Spinal cord (tissue), 10 donors: ENCODE measurements around the gene SOS2. TPM values are rescaled to one million over a fixed set of nuclear protein-coding genes. Genes with fewer than 3 reads are reported as not detected.
"Not testable (repeated sequence)": the region's sequence is repeated elsewhere in the genome, so short reads cannot be mapped to it uniquely, and the experiment has no call there.

Source experiments
- DNase-seq, 6 donors: peaks; one replicate each; pipeline versions ENCODE4 v3.0.0 to v3.0.0-alpha.2; 2013 to 2015; ENCODE audit warnings: low spot score in 6 of 6, low read depth in 4 of 6
- H3K27ac ChIP-seq: one replicate; pipeline ENCODE4 v1.5.1; 2013; ENCODE audit warnings: low read depth, low read length, control low read depth
- H3K27me3 ChIP-seq: one replicate; pipeline ENCODE4 v1.6.1; 2013; ENCODE audit warnings: low read length; ENCODE audit not compliant: control insufficient read depth, insufficient read depth
- H3K36me3 ChIP-seq: one replicate; pipeline ENCODE4 v1.6.1; 2013; ENCODE audit warnings: low read length; ENCODE audit not compliant: control insufficient read depth, insufficient read depth
- H3K4me1 ChIP-seq: one replicate; pipeline ENCODE4 v1.6.1; 2013; ENCODE audit warnings: low read length; ENCODE audit not compliant: control insufficient read depth, insufficient read depth
- H3K4me3 ChIP-seq: one replicate; pipeline ENCODE4 v1.5.1; 2013; ENCODE audit warnings: low read depth, low read length, control low read depth
- H3K9me3 ChIP-seq: one replicate; pipeline ENCODE4 v1.6.1; 2013; ENCODE audit warnings: low read length; ENCODE audit not compliant: control insufficient read depth, insufficient read depth
- WGBS: methylation state at CpG from one replicate; pipeline ENCODE4 v1.1.5; 2013; ENCODE audit warnings: missing lambda C conversion rate; ENCODE audit not compliant: insufficient coverage; 5-methylcytosine and 5-hydroxymethylcytosine counted together
- polyA plus RNA-seq, 2 donors: library from polyadenylated mRNA; unstranded; fragments of 120-200 nt; gene quantifications; one replicate each; pipeline ENCODE4 v1.2.1, GENCODE V29; 2013; ENCODE audit not compliant: insufficient read length in 2 of 2
- total RNA-seq, 2 donors: library from RNA; depleted of rRNA in 1 of 2; stranded (reverse); fragments of 120-200 nt in 1 of 2; fragments of >200 nt in 1 of 2; gene quantifications; one replicate each; pipeline versions ENCODE4 v1.2.3 to v1.2.4, GENCODE V29; 2013 to 2014
- donor health status: healthy.

Gene SOS2
- total and polyA plus RNA-seq, 4 donors: 29.6 to 60.2 (median 37.5) TPM

GRCh38 chr14:50210074-50210473 lies 21.3 kb downstream of the SOS2 start:
- H3K9me3 ChIP-seq: no peaks in the 10 kb centered on the region
- no peaks in the 10 kb centered on the region for H3K36me3 ChIP-seq
- no CpG with 5 or more reads among the region's 1 CpG for WGBS

GRCh38 chr14:50198499-50198898 lies 32.9 kb downstream of the SOS2 start:
- WGBS: 100% methylated on average over 1 of the region's 2 CpGs

More at GRCh38 chr14:50210074-50210473, 21.3 kb downstream of the SOS2 start:
- Histone ChIP-seq H3K4me3 (no peak overlapping the region), H3K4me1 (no peaks in the 10 kb centered on the region), H3K27me3 (no peaks in the 10 kb centered on the region), H3K27ac (no peak overlapping the region)
- DNase-seq: no peak

GRCh38 chr14:50191499-50191898 lies 39.9 kb downstream of the SOS2 start:
- no peaks in the 10 kb centered on the region for H3K27me3 ChIP-seq
- no peaks in the 10 kb centered on the region for H3K9me3 ChIP-seq
- no peak overlapping the region for H3K4me3 ChIP-seq
- H3K36me3 ChIP-seq: peaks cover 24% of the 10 kb centered on the region
- no peak for DNase-seq
- WGBS: no CpG with 5 or more reads among the region's 1 CpG
- no peaks in the 10 kb centered on the region for H3K4me1 ChIP-seq
- no peak overlapping the region for H3K27ac ChIP-seq

More at GRCh38 chr14:50198499-50198898, 32.9 kb downstream of the SOS2 start:
- Histone ChIP-seq H3K4me1 (no peaks in the 10 kb centered on the region), H3K36me3 (peaks cover 22% of the 10 kb centered on the region), H3K27ac (no peak overlapping the region), H3K4me3 (no peak overlapping the region), H3K9me3 (no peaks in the 10 kb centered on the region), H3K27me3 (no peaks in the 10 kb centered on the region)
- DNase-seq: no peak

- H3K36me3 ChIP-seq: peaks cover 23% of the 10 kb centered on the region
- H3K27ac ChIP-seq: no peak overlapping the region
- H3K4me3 ChIP-seq: no peak overlapping the region
- no peaks in the 10 kb centered on the region for H3K27me3 ChIP-seq
- DNase-seq: peak in 1 of 6 donors; percentile 55
- no peaks in the 10 kb centered on the region for H3K4me1 ChIP-seq
- no CpG with 5 or more reads among the region's 1 CpG for WGBS
- H3K9me3 ChIP-seq: no peaks in the 10 kb centered on the region
These were observed 45.3 kb downstream of the SOS2 start for GRCh38 chr14:50186107-50186506.

GRCh38 chr14:50173891-50174290 lies 57.5 kb downstream of the SOS2 start:
- Histone ChIP-seq H3K9me3 (no peaks in the 10 kb centered on the region), H3K4me3 (no peak overlapping the region), H3K4me1 (no peaks in the 10 kb centered on the region), H3K27ac (no peak overlapping the region), H3K36me3 (peaks cover 19% of the 10 kb centered on the region), H3K27me3 (no peaks in the 10 kb centered on the region)
- no peak for DNase-seq

GRCh38 chr14:50171895-50172294 lies 59.5 kb downstream of the SOS2 start:
- no peak for DNase-seq
- no peaks in the 10 kb centered on the region for H3K4me1 ChIP-seq
- no peaks in the 10 kb centered on the region for H3K9me3 ChIP-seq
- H3K36me3 ChIP-seq: peaks cover 10% of the 10 kb centered on the region
- H3K27ac ChIP-seq: no peak overlapping the region
- no peaks in the 10 kb centered on the region for H3K27me3 ChIP-seq
- H3K4me3 ChIP-seq: no peak overlapping the region

- H3K27ac ChIP-seq, DNase-seq, H3K4me3 ChIP-seq, H3K27me3 ChIP-seq, H3K36me3 ChIP-seq, H3K9me3 ChIP-seq, H3K4me1 ChIP-seq: not testable (repeated sequence)
- 87% methylated on average over 3 of the region's 4 CpGs for WGBS
These were observed 64.0 kb downstream of the SOS2 start for GRCh38 chr14:50167381-50167780.

- Histone ChIP-seq H3K36me3 (peaks cover 24% of the 10 kb centered on the region), H3K27me3 (no peaks in the 10 kb centered on the region), H3K27ac (no peak overlapping the region), H3K9me3 (no peaks in the 10 kb centered on the region), H3K4me3 (no peak overlapping the region), H3K4me1 (no peaks in the 10 kb centered on the region)
- no CpG with 5 or more reads among the region's 4 CpGs for WGBS
- DNase-seq: no peak
These were observed 75.3 kb downstream of the SOS2 start for GRCh38 chr14:50156111-50156510.

GRCh38 chr14:50148799-50149198 lies 82.6 kb downstream of the SOS2 start:
- peaks cover 23% of the 10 kb centered on the region for H3K36me3 ChIP-seq

GRCh38 chr14:50139192-50139591 lies 92.2 kb downstream of the SOS2 start:
- DNase-seq: peak in 2 of 6 donors; percentile 4 to 19
- no peaks in the 10 kb centered on the region for H3K27me3 ChIP-seq
- no CpG with 5 or more reads among the region's 3 CpGs for WGBS

More at GRCh38 chr14:50148799-50149198, 82.6 kb downstream of the SOS2 start:
- no peak overlapping the region for H3K4me3 ChIP-seq
- no CpG with 5 or more reads among the region's 4 CpGs for WGBS
- H3K9me3 ChIP-seq: no peaks in the 10 kb centered on the region
- no peak for DNase-seq
- no peaks in the 10 kb centered on the region for H3K4me1 ChIP-seq
- H3K27ac ChIP-seq: no peak overlapping the region
- H3K27me3 ChIP-seq: no peaks in the 10 kb centered on the region

More at GRCh38 chr14:50139192-50139591, 92.2 kb downstream of the SOS2 start:
- Histone ChIP-seq H3K27ac (no peak overlapping the region), H3K36me3 (peaks cover 9% of the 10 kb centered on the region), H3K4me1 (no peaks in the 10 kb centered on the region), H3K9me3 (no peaks in the 10 kb centered on the region), H3K4me3 (no peak overlapping the region)
